ENCODE measurements around the gene EFNA5.

Gene EFNA5

GRCh38 chr5:107704681-107705401, 34.1 kb upstream of the EFNA5 start:
- no peak for DNase-seq (ENCODE audit: extremely low read depth, low read depth)
- TF ChIP-seq, protein P1, sequence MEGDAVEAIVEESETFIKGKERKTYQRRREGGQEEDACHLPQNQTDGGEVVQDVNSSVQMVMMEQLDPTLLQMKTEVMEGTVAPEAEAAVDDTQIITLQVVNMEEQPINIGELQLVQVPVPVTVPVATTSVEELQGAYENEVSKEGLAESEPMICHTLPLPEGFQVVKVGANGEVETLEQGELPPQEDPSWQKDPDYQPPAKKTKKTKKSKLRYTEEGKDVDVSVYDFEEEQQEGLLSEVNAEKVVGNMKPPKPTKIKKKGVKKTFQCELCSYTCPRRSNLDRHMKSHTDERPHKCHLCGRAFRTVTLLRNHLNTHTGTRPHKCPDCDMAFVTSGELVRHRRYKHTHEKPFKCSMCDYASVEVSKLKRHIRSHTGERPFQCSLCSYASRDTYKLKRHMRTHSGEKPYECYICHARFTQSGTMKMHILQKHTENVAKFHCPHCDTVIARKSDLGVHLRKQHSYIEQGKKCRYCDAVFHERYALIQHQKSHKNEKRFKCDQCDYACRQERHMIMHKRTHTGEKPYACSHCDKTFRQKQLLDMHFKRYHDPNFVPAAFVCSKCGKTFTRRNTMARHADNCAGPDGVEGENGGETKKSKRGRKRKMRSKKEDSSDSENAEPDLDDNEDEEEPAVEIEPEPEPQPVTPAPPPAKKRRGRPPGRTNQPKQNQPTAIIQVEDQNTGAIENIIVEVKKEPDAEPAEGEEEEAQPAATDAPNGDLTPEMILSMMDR (IDR thresholded peaks at IDR 0.05; ENCODE audit: low read depth, low read length, missing control alignments) = no peak
- H3K4me3 ChIP-seq (replicated peaks; ENCODE audit: low read depth, low read length) = no peak overlapping the region

GRCh38 chr5:107700481-107700880, 29.7 kb upstream of the EFNA5 start:
- H3K4me3 ChIP-seq (replicated peaks; ENCODE audit: low read depth, low read length) = no peak overlapping the region
- DNase-seq (ENCODE audit: extremely low read depth, low read depth) = no peak
- TF ChIP-seq, protein P1 (IDR thresholded peaks at IDR 0.05; ENCODE audit: low read depth, low read length, missing control alignments) = no peak

GRCh38 chr5:107699425-107699824, 28.7 kb upstream of the EFNA5 start:
- H3K4me3 ChIP-seq (replicated peaks; ENCODE audit: low read depth, low read length) = no peak overlapping the region
- TF ChIP-seq, protein P1 (IDR thresholded peaks at IDR 0.05; ENCODE audit: low read depth, low read length, missing control alignments) = no peak

DNA sequence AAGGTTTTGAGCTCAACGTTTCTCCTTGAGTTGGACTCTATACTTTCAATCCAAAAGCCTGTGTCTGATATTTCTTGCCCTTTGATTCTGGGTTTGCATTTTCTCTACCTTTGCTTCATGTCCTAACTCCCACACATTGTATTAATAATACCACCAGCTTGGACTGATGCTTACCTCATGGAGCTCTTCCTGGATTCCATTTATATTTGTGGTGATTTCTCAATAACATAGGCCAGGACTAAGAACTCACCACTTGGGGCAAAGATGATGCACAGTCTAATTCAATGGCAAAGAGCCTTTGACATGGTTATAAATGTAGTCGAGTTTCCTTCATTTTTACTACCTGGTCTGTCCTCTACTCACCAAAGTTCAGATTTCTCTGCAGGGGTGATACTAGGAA, 27.5 kb upstream of the EFNA5 start:
- DNase-seq (ENCODE audit: extremely low read depth, low read depth) = no peak
- TF ChIP-seq, protein P1 (IDR thresholded peaks at IDR 0.05; ENCODE audit: low read depth, low read length, missing control alignments) = no peak

More at GRCh38 chr5:107699425-107699824, 28.7 kb upstream of the EFNA5 start:
- no peak for DNase-seq (ENCODE audit: extremely low read depth, low read depth)

DNA sequence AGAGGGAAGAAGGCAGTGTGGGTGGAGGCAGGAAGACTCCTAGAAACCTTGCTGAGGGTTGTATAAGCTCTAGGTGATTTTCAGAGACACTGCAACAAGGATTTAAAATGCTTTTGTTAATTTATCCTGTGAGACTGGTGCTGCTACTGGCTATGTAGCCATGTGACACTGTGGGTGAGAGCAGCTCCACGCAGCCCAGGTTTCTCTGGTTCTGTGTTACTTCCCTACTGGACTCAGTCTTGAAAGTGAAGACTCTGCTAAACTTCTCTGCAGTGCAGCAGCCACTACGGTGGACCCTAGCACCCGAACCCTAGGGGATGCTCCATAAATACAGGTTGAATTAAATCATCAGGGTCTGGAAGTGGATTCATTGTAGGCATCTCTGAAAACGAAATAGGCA, 25.8 kb upstream of the EFNA5 start:
- TF ChIP-seq, protein P1 (IDR thresholded peaks at IDR 0.05; ENCODE audit: low read depth, low read length, missing control alignments) = no peak
- DNase-seq (ENCODE audit: extremely low read depth, low read depth) = no peak
- H3K4me3 ChIP-seq (replicated peaks; ENCODE audit: low read depth, low read length) = no peak overlapping the region

More for the DNA sequence above, 27.5 kb upstream of the EFNA5 start:
- H3K4me3 ChIP-seq (replicated peaks; ENCODE audit: low read depth, low read length) = no peak overlapping the region

- TF ChIP-seq, protein P1 (IDR thresholded peaks at IDR 0.05; ENCODE audit: low read depth, low read length, missing control alignments) = no peak
- no peak overlapping the region for H3K4me3 ChIP-seq (replicated peaks; ENCODE audit: low read depth, low read length)
- no peak for DNase-seq (ENCODE audit: extremely low read depth, low read depth)
Measured at GRCh38 chr5:107696080-107696479, 25.3 kb upstream of the EFNA5 start.

DNA sequence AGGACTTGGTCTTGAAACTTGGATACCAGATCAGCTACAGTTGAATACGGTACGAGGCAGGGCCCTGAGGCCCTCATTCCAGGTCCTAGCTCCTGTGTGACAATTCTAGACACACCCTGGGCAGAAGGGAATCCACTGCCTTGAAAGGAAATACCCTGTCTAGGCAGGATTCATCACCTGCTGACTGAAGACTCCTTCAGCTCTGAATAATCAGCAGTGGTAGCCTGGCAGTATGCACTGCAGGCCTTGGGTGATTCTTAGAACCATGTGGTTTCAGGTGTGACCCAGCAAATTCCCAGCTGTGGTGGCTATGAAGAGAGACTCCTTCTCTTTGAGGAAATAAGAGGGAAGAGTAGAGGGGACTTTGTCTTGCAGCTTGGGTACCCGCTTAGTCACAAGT, 17.2 kb upstream of the EFNA5 start:
- no peak for DNase-seq (ENCODE audit: extremely low read depth, low read depth)
- TF ChIP-seq, protein P1 (IDR thresholded peaks at IDR 0.05; ENCODE audit: low read depth, low read length, missing control alignments) = no peak
- H3K4me3 ChIP-seq (replicated peaks; ENCODE audit: low read depth, low read length) = no peak overlapping the region
